GM19193 (cell line): ENCODE data around the gene CDK5RAP2.

Experiments
- POLR2A ChIP-seq: IDR thresholded peaks from 4 replicates; pipeline ENCODE4 v1.6.1; 2011; ENCODE audit not compliant: insufficient read depth, insufficient read length; ENCODE audit errors: extremely low read depth

The CDK5RAP2 gene

DNA sequence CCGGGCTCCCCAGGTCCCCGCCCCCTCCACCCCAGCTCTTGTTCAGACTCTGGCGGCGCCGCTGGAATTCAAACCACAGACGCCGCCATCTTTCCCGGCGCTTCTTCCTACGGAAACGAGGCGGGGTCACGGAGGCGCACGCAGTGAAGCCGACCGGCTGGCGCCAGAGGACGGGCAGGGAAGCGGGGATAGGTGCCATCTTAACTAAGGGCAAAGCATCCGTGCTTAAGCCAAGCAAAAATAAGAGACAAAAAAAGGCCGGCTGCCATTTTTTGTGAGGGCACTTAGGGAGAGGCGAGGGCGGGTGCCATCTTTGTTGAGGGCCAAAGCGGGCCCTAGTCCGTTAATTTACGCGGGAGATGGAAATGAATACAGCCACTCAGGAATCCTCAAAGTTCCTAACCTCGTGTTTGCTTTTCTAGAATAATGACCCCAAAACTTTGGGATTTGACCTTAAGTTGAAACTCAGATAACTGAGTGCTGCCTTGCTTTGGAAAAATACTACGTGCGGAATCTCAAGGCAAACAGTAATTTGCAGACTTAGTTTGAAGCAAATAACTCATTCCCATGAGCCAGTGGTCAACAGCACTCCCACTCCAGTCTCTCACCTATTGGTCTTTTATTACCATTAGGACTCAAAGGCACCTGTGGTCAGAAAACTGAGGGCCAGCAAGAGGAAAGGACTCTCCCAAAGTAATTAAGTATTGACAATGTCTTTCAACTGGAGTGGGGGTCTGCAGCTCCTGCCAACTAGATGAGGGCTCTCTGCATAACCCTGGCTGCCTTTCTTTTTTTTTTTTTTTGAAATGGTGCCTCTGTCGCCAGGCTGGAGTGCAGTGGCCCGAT is at the start of gene CDK5RAP2:
Gene CDK5RAP2, minus strand, starts transcription at position 117 of the 846 bp plus-strand sequence. CDS start 189 bp downstream, outside the sequence.
- peak; percentile 70 for TF ChIP-seq POLR2A

DNA sequence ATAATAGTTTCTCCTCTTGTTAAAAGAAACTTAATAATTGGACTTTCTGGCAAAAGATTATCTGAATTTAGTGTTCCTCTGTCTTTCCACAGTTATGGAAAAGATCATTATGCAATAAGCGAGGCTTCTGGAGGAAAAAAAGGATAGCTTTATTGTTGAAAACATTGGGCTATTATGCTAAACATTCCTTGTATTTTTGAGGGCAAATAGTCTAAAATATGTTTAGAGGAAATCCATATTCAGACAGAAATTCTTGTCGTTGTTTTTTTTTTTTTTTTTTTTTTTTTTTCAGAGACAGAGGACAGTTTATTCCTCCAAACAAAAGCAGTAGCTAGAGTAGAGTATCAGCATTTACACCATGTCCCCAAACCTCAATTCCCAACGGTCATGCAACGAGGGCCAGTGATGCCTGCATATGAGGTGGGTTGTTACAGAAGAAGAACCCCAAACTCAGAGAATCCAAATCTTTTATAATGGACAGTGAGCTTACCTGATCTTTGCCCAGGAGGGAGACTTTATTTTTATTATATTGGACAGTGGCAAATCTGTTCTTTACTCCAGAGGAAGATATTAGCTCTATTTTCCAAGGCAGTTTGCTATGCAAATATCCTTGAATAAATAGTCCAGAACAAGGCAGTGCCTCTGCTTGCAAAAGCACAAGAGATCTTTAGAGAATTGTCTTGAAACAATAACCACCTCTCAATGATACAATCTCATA is 48.4 kb upstream of the CDK5RAP2 start:
- TF ChIP-seq POLR2A, result no peak

DNA sequence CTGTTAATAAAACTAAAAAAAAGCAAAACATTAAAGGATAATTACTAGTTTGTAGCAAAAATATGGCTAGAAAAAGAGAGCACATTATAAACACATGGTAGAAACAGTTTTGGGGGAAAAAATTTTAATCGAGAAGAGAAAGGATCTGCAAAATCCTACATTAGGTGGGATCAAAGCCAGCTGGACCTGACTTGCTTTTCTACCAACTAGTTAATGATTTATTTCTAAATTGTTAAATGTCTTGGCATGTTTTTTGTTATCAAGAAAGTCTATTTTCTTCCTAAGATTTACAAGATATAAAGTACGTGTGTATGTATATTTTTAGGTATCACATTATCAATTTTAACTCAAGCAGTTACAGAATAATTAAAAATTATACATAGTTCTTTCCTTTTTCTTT is 47.1 kb upstream of the CDK5RAP2 start:
- TF ChIP-seq POLR2A, result no peak

DNA sequence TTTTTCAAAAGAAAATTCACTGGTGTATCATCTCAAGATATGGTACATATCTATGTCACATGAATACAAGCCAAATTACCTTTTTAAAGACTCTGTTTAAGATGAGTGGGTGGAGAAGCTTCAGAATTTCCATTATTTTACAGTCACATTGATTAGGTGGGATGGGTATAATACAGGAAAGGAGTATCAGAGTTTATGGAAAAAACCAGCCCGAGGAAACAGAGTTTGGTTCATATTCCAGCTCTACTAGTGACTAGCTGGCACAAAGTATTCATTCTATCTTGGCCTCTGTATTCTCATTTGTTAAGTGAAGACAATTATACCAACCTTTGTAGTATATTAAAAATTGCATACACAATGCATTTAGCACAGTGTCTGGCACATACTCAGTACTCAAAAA is 46.5 kb upstream of the CDK5RAP2 start:
- no peak for TF ChIP-seq POLR2A

DNA sequence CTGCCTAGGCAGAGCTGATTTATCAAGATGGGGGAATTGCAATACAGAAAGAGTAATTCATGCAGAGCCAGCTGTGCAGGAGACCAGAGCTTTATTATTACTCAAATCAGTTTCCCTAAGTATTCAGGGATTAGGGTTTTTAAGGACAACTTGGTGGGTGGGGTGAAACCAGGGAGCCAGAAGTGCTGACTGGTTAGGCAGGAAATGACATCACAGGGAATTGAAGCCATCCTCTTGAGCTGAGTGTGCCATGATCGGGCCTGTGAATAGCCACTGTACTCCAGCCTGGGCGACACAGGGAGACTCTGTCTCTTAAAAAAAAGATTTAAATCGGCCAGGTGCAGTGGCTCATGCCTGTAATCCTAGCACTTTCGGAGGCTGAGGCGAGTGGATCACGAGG is 45.3 kb upstream of the CDK5RAP2 start:
- no peak for TF ChIP-seq POLR2A

DNA sequence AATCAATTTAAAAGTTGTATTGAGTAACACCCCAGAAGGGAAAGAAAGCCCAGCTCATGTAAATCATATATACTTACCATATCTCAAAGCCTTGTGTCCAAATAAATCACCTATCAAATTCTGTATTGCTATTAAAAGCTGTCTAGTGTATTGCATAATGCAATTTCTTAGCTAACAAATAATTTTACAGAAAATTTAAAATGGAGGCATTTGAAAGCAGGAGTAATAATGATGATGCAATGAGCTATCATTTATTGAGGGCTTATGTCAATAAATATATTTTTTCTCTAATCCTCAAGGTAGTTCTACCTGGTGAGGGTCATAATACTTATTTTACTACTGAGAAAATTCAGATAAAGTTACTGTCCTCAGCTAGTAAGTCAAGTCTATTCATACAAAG is 42.8 kb upstream of the CDK5RAP2 start:
- TF ChIP-seq POLR2A, result no peak

DNA sequence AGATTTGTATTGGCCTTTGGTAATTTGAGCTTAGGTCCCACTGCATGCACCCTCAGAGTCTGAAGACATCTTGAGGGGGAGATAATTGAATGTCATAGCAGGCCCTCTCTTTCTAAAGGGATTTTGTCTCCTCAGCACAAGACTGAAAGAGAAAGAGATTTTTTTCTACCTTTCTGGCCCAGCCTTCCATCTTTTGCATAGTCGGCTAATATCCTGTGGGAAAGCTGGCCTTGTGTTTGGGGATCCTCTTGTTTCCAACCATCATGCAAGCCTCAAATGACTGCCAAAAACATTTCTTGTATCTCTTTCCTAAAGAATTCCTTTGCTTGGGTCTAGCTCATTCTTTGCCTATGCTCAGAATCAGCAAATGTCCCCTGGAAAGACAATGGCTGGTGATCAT is 42.0 kb upstream of the CDK5RAP2 start:
- no peak for TF ChIP-seq POLR2A

DNA sequence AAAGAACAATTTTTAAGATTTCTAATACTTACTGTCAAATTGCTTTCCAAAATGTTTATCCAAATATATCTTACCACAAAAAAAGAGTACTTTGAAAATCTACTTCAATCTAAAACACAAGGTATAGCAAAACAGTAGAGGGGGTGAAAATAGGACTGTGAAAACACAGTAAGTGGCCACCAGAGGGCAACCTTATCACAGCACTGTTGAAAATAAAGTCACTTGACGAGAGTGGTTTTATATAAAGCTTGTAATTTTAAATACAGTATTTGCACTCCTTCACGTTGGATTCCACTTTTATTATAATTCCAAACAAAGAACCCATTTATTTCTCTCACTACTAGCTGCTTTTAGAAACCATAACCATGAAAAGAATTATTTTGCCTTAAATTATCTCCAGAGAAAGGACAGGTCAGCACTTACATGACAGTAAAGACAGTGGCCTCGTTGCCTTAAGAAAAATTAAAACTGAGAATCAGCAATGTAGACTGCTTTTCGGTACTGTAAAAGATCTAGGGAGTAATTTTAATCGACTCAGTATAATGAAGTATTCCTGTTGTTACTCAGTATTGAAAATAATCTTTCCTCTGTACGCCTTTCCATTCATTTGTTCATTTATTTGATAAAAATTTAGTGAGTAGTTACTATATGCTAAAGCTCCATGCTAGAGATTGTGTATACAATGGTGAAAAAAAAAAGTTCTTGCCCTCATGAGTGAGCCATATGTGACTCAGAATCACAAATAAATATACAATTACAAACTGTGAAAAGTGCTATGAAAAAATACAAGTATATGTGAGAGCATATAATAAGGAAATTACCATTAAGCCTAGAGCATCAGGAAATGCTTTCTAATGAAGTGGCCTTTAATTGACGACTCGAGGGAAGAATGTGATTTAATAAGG is 40.0 kb upstream of the CDK5RAP2 start:
- no peak for TF ChIP-seq POLR2A

DNA sequence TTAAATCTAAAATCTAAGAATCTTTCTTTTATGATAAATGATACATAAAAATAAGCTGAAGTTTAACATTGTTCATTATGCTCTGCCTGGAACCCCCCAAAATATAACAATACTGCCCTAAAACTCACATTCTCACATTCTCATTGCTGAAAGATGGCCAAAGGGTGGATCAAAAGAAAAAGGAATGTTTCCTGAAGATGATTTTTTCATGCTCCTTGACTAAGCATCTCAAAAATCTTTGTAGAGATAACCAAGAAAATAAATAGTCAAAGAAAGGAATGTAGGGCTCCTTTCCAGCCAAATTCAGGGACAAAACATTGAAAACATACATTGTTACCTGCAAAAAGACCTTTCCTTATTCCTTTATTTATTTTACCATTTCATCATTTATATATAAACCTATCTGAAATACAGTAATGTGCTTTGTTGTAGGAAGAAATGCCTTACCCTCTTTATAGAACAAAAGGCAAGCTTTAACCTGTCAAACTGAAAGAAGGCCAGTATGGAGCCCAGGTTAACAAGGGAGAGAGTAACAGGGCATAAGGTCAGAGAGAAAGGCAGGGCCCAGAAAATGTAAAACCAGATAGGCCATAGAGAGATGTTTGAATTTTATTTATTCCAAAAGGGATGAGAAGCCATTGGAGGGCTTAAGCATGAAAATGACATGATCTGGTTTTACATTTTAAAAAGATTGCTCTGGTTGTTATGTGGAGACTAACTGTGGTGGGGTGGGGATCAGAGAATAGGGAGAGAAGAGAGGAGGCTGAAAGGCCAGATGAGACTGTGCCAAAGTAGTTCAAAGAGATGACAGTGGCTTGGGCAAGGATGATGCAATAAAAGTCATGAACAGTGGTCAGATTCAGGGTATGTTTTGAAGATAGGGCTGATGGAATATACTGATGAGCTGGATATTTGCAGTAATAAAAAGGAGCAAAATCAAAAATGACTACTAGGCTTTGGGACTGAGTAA is 37.3 kb upstream of the CDK5RAP2 start:
- no peak for TF ChIP-seq POLR2A

DNA sequence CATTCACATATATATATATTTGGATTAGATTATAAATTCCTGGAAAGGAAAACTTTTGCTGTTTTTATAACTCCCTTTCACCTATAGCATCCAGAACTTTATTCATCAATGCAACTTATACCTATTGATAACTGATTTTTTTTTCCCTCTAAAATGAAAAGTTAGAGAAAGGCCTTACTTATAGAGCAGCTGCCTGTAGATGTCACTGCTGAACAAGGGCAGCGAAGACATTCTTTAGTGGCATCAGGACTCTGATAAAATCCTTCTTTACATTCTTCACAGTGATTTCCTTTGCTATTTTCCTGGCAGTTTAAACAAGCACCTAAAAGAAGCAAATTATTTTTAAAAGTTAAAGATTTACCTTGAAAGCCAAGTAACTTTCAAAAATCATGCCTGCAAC is 32.3 kb upstream of the CDK5RAP2 start:
- TF ChIP-seq POLR2A, result no peak

DNA sequence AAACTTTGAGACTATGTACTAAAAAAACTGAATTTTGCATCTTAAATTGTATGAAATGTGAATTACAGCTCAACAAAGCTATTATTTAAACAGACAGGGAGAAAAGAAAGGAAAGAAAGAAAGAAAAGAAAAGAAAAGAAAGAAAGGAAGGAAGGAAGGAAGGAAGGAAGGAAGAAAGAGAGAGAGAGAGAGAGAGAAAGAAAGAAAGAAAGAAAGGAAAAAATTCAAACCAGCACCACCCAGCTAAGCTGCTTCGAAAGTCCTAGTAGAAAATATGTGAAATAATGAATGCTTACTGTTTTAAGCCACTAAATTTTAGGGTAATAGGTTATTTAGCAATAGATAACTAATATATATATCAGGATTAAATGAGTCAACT is 31.7 kb upstream of the CDK5RAP2 start:
- no peak for TF ChIP-seq POLR2A

DNA sequence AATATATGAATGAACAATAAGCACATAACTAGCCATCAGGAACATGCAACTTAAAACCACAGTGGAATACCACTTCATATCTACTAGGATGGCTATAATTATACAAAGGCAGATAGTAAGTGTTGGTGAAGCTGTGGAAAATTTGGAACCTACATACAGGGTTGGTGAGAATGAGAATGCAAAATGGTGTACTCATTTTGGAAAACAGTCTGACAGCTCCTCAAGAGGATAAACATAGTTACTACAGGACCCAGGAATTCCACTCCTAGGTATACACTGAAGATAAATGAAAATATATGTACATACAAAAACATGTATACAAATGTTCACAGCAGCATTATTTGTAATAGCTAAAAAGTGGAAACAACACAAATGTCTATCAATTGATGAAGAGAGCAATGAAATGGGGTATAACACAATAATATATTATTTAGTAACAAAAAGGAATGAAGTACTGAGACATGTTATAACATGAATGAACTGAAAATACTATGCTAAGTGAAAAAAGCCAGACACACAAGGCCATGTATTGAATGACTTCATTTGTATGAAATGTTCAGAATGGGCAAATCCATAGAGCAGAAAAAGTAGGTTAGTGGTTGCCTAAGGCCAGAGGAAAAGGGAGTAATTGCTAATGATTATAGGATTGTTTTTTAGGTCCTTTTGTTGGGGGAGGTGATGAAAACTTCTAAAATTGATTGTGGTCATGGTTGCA is 31.2 kb upstream of the CDK5RAP2 start:
- no peak for TF ChIP-seq POLR2A

DNA sequence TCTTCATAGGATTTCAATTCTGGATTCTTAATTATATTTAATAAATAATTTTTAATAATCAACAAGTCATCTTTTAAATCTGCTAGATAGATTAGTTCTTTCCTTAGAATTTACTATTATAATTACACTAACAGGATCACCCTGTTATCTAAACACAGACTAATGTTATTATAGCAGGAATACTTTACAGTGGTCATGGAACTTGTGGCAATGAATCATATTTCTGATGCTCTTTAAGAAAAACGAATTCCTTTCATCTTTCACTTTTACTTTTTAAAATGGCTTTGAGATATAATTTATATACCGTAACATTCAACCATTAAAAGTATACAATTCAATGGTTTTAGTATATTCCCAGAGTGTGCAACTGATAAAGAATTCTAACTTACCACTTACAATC is 29.7 kb upstream of the CDK5RAP2 start:
- no peak for TF ChIP-seq POLR2A
